AG04450 (cell line): Measurements from ENCODE around the gene SEC14L1. TPM values are rescaled to one million over a fixed set of nuclear protein-coding genes. Genes with fewer than 3 reads are reported as not detected.

ENCODE experiments used
- CTCF ChIA-PET: fragments of 300-600, 350-600 bp; formaldehyde crosslinking; extraction: SDS; loops from one replicate; lab custom pipeline; 2022; ENCODE audit warnings: antibody characterized with exemption, inconsistent platforms; lab: Charles Lee
- POLR2A ChIA-PET: fragments of 350-600 bp; formaldehyde crosslinking; extraction: SDS; loops from one replicate; lab custom pipeline; 2021; ENCODE audit warnings: antibody characterized with exemption, inconsistent platforms; lab: Yijun Ruan, JAX
- DNase-seq: peaks from one replicate; pipeline ENCODE4 v3.0.0-alpha.2; 2011; ENCODE audit warnings: low read depth, low spot score
- H3K27ac ChIP-seq: one replicate; pipeline ENCODE4 v1.5.1; 2012; ENCODE audit warnings: low read depth, low read length, control low read depth
- H3K27me3 ChIP-seq: one replicate; pipeline ENCODE4 v1.6.0; 2012; ENCODE audit warnings: low read length; ENCODE audit not compliant: control insufficient read depth, insufficient read depth
- H3K4me3 ChIP-seq: 2 replicates; pipeline ENCODE4 v1.5.1; 2011; ENCODE audit warnings: mild to moderate bottlenecking, low read depth, low read length, control low read depth
- H3K9me3 ChIP-seq: 2 replicates; pipeline ENCODE4 v1.5.1; 2012; ENCODE audit warnings: low read length; ENCODE audit not compliant: control insufficient read depth, insufficient read depth
- CTCF ChIP-seq: IDR thresholded peaks from 2 replicates; pipeline ENCODE4 v1.5.1; 2011; ENCODE audit warnings: low read depth, low read length, control low read depth, inconsistent platforms
- polyA plus RNA-seq: library from polyadenylated mRNA; depleted of rRNA; stranded (reverse); fragments of >200 nt; gene quantifications from 2 replicates; pipeline ENCODE4 v1.2.3, GENCODE V29; 2011

Gene SEC14L1
- polyA plus RNA-seq, 1 experiment, result 38.7 TPM

GRCh38 chr17:77174928-77175661 is 34.3 kb downstream of the SEC14L1 start:
- DNase-seq, result no peak
- Histone ChIP-seq H3K9me3 (peaks cover 23% of the 10 kb centered on the region), H3K27ac (no peak overlapping the region), H3K4me3 (no peak overlapping the region), H3K27me3 (no peaks in the 10 kb centered on the region)
- ChIA-PET POLR2A (no interaction called here), CTCF (no interaction called here)
- TF ChIP-seq CTCF, result no peak

GRCh38 chr17:77177002-77177741 is 36.4 kb downstream of the SEC14L1 start:
- Histone ChIP-seq H3K27me3 (no peaks in the 10 kb centered on the region), H3K4me3 (no peak overlapping the region), H3K9me3 (peaks cover 23% of the 10 kb centered on the region), H3K27ac (no peak overlapping the region)
- ChIA-PET POLR2A (no interaction called here), CTCF (interaction anchor here (1.2 kb wide), 1 partner anchor 10 kb away, joined by 3 read pairs; no protein-coding TSS in a partner anchor)
- no peak for TF ChIP-seq CTCF
- DNase-seq, result no peak

- peaks cover 22% of the 10 kb centered on the region for H3K9me3 ChIP-seq
- H3K27me3 ChIP-seq, result no peaks in the 10 kb centered on the region
- H3K27ac ChIP-seq, result no peak overlapping the region
- no peak overlapping the region for H3K4me3 ChIP-seq
- no peak for DNase-seq
- POLR2A ChIA-PET, result interaction anchor here (0.5 kb wide), 1 partner anchor 147 kb away, joined by 3 read pairs; no protein-coding TSS in a partner anchor
- no peak for TF ChIP-seq CTCF
- CTCF ChIA-PET, result interaction anchor here (0.7 to 1.2 kb wide), 2 partner anchors 11 to 89 kb away, joined by 3 to 9 read pairs; no protein-coding TSS in a partner anchor
Observed at GRCh38 chr17:77178050-77178449, 37.3 kb downstream of the SEC14L1 start.

- Histone ChIP-seq H3K9me3 (peaks cover 18% of the 10 kb centered on the region), H3K27me3 (no peaks in the 10 kb centered on the region), H3K27ac (no peak overlapping the region), H3K4me3 (no peak overlapping the region)
- DNase-seq, result no peak
- CTCF ChIA-PET, result interaction anchor here (0.7 to 1.4 kb wide), 2 partner anchors 90 kb away, joined by 4 to 9 read pairs; no protein-coding TSS in a partner anchor
- no peak for TF ChIP-seq CTCF
- POLR2A ChIA-PET, result interaction anchor here (0.5 kb wide), 1 partner anchor 147 kb away, joined by 3 read pairs; no protein-coding TSS in a partner anchor
Observed at GRCh38 chr17:77178563-77178962, 37.8 kb downstream of the SEC14L1 start.
